GM20431 (cell line): ENCODE results near the gene TBX21.

ENCODE experiments used
- in situ Hi-C: fragments of 300-500 bp; cut with MseI, MboI; formaldehyde crosslinking; loops from one replicate; pipeline ENCODE4 v1.15.0; 2020; ENCODE audit warnings: low sequenced_read_pairs; ENCODE audit not compliant: unreplicated experiment

Gene TBX21, protein sequence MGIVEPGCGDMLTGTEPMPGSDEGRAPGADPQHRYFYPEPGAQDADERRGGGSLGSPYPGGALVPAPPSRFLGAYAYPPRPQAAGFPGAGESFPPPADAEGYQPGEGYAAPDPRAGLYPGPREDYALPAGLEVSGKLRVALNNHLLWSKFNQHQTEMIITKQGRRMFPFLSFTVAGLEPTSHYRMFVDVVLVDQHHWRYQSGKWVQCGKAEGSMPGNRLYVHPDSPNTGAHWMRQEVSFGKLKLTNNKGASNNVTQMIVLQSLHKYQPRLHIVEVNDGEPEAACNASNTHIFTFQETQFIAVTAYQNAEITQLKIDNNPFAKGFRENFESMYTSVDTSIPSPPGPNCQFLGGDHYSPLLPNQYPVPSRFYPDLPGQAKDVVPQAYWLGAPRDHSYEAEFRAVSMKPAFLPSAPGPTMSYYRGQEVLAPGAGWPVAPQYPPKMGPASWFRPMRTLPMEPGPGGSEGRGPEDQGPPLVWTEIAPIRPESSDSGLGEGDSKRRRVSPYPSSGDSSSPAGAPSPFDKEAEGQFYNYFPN

DNA sequence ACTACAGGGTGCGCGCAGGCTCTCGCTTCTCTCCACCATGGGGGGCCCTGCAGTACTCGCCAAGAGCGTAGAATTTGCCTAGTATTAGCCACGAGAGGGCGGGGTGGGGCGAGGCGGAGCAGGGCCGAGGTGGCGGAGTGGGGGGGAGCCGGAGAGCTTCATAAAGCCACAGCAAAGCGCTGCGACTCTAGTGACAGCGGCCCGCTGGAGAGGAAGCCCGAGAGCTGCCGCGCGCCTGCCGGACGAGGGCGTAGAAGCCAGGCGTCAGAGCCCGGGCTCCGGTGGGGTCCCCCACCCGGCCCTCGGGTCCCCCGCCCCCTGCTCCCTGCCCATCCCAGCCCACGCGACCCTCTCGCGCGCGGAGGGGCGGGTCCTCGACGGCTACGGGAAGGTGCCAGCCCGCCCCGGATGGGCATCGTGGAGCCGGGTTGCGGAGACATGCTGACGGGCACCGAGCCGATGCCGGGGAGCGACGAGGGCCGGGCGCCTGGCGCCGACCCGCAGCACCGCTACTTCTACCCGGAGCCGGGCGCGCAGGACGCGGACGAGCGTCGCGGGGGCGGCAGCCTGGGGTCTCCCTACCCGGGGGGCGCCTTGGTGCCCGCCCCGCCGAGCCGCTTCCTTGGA, at the start of gene TBX21:
Gene TBX21 (plus strand): TSS at position 190 of the 627 bp plus-strand sequence. CDS start 219 bp downstream, at position 409.
- in situ Hi-C loops = no loop called here

DNA sequence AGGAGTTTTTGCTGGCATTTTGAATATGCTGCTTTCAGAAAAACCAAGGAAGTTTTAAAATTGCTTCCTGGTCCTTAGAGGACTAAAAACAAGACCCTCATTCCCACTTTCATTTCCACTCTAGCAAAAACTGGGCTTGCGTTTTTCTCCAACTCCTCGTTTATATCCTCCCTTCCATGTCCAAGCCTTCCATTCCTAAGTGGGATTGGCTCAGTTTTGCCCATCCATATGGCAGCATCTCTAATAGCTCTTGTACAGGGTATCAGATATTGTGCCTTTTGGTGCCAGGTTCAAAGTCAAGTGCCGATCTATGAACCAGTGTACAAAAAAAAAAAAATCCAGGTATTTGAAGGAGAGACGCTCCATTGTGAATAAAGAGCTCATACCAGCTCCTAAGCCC, 49.0 kb upstream of the TBX21 start:
- in situ Hi-C loops = no loop called here

DNA sequence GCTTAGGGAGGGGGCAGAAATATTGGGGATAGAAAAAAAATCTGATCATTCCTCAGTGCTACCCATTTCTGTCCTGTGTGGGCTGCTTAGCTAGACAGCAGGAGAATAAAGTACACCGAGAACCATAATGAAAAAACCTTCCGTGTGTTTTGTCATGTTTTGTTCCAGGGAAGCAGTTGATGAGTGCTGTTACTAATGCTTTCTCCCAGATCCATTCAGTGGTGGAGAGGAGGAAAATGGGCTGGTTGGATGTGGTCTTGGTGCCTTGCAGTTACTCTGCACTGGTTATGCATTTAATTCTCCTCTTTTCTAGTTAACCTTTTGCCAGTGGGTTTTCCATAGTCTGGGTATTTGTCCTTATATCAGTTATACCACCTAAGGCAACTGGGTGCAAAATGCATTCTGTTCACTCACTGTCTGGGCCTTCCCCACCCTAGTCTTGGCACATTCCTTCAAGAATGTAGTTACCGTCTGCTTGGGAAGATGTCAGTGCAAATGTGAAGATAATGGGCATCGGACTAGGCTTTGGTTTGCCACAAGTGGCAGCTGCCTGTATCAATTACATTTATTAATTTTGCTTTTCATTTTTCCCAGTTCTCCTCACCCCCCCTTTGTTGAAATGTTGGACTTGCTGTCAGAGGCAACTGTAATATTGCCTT, 48.4 kb upstream of the TBX21 start:
- in situ Hi-C loops = no loop called here

DNA sequence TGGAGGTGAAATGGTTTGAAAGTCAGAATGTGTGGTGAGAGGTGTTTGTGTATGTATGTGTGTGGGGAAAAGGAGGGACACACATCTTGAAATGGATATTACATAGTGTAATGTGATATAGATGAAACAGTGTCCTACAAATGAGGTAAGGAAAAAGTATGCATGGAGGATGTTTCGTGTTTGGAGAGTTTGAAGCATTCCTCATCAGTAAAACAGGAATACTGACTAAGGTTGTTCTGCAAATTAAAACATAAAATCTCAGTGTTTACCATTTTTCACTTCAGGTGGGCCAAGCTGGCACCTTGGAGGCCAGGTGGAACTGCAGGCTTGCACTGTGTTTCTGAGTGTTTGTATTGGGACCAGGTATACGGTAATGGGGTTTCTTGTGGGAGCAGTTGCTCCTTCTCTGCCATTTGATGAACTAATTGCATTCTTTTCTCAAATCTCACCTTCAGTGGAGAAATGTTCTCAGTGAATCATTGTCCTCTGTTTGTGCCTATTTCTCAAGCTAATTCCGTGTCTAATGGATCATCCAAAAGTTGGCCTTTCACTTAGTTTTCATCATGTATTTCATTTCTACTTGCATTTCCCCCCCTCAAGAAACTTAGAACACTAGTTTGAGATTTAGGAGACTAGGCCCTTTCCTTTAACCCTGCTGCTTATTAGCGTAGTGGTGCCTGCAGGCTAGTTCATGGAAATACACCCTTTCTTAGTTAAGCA, 47.3 kb upstream of the TBX21 start:
- in situ Hi-C loops = no loop called here

DNA sequence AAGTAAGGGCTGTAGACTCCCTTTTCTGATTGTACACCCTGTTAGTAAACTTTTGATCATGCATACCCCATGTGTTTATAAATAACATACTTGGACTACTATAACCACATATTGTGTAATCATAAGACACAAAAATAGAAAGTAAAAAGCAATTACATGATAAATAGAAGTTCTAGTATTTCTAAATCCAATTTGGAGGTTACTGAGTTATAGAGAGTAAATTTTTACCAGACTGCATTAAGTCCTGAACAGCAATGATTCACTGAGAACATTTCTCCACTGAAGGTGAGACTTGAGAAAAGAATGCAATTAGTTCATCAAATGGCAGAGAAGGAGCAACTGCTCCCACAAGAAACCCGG, 46.8 kb upstream of the TBX21 start:
- in situ Hi-C loops = no loop called here

DNA sequence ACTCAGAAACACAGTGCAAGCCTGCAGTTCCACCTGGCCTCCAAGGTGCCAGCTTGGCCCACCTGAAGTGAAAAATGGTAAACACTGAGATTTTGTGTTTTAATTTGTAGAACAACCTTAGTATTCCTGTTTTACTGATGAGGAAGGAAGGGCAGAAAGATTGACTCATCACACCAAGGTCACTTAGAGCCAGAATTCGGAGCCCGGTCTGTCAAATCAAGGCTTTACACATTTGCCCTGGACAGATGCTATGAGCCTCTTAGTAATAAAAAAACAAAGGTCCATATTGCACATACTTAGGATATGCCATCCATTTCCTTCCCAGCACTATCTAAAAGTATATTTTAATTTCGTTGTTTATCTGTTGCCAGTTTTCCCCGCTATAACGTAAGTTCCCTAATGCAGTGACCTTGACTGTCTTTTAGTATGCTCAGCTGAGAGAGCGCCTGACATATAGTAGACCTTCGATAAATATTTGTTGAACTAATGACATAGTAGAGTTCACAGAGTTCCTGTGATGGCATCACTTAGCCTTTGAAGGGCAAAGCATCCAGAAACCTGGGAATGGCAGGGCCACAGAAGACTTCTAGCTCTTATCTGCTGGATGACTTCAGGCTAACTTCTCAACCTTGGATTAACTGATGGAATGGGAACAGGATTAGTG, 46.2 kb upstream of the TBX21 start:
- in situ Hi-C loops = no loop called here

DNA sequence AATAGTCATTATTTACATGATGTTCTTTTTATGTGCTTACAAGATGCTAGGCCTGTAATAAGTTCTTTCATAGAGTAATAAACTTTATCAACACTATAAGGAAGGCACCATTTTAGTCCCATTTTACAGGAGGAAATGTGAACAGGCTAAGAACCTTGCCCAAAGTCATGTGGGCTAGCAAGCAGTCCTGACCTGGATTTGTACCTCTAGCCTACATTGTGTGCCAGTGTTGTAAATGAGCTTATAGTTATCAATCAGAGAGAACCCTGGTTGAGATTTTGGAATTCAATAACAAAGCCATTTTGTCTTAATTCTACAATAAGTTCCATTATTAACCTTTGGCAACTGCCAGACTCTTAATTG, 45.7 kb upstream of the TBX21 start:
- in situ Hi-C loops = no loop called here

DNA sequence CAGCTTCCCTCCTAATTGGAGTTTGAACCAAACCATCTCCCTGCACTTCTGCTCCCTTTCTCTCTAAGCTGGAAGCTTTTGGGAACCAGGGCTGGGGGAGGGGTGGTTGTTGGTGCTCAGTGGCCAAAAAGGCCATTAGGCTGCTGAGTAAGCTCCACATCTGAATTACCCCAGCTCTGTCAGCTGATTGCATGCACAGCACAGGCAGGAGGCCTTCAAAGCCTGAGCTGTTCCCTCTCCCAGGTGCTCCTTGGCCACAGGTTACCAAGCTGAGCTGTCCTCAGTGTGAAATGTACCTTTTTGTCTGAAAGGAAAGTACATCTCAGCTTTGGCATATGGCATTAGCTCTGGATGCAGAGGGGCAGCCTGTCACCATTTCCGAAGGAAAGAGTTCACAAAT, 45.3 kb upstream of the TBX21 start:
- in situ Hi-C loops = no loop called here

DNA sequence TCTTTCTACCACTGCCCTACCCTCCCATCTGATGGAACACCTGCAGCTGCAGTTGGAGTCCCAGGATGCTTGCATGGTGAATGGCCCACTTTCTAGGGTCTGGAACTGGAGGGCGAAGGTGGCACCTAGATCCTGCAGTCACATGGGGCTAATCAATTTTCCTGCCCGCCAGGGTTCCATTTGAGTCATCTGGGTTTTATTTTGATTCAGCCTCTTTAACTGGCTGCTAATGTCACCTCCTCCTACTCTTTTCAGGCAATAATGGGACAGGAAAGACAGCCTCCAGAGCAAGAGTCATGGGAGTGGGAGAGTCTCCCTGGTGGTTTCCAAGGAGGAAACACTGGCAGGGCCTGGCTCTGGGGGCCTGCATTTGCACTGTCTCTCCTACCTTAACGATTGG, 42.9 kb upstream of the TBX21 start:
- in situ Hi-C loops = no loop called here

DNA sequence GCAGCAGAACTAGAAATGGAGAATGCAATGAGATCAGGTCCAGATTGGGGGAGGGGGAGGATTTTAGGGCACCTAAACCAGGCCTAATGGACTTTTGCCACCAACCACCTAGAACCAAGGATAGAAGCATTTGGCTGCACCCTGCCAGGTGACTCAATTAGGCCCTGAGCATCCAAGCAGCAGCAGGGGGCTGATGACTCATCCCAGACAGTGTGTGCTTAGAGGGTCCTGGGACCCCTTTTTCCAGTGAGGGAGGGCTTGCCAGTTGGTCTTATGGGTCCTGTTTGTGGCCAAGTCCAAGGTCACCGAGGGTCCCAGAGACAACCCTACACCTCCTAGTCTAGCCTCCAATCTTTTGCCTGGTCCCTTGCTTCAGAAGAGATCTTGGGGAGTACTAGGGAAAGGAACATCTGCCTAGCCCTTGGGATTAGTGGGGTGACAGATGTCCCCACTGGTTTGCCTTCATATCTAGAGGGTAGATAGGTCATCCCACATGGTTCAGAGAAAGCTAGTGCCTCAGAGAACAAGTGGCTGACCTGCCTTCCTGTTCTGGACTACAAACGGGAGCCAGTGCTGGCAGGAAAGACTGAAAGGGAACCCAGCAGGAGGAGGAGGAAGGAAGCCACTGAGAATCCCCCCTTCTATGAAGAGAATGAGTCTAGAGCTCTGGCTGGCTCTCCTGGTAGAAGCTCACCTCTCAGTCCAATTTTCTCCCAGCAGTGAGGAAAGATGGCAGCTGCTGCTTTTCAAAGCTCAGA, 40.7 kb upstream of the TBX21 start:
- in situ Hi-C loops = no loop called here

DNA sequence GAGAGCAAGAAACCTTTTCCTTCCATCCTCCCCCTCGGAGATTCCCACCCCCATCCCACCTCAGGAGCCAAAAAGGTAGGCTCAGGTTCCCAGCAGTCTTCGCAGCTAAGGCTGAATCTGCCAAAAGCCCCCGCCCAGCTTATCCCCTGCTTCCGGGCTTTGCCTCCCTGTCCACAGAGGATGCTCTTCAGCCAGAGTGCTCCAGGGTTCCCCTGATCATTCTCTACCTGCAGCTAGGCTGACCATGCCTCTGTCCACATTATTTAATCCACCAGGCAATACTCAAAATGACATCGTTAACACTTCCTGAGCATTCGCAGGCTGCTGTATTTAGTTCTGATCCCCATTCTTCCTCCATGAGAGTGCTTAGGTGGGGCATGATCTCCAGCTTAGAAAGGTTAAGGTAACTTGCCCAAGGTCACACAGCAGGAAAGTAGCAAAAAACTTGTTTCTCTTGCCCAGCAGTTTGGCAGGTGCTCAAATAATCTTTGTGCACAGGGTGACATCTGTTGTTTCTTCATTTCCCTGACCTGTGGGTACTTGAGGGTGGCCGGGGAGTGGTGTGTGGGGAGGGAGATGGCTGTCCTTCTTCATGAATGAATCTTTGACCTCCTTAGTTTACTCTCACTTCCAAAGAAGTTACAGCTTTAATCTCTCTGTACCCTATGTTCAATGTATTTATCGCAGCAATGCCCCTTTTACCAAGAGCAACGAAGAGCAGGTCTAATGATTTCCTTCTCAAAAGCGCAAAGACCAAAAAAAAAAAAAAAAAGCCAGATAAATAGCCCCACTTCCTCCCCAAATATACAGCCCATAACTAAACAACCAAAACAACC, 39.9 kb upstream of the TBX21 start:
- in situ Hi-C loops = no loop called here

DNA sequence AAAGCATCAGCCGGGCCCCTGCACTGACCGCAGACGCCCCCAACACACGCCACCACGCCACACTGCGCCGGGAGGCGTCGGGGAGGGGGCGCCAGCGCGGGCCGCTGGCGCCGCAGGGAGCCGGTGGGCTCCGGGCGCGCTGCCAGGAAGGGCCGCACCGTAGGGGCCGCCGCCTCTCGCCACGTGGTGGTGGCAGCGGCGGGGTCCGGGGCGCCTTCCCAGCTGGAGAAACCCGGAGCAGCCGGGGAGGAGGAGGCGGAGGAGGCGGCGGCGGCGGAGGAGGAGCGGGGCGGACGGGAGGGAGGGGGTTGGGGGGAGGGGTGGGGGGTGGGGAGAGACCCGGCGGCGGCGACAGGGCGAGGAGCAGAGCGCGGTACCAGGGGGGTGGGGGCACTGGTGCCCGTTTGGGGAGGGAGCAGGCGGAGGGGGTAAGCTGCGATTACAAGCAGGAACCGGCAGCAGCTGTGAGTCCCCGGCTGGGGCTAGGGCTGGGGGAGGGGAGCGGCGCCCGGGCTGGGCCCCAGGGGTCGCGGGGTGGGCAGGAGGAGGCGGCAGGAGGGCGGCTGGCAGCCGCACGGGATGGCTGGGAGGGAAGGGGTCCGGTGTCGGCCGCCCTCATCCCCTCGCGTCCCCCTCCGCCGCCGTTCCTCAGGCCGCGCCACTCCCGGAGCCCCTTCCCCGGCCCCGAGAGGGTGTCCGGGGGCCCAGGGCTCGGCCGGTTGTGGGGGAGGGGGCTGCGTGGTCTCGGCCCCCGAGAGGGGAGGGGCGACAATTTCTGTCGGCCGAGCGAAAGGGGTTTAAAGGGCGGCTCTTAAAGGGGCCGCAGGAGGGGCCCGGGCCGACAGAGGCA, 39.1 kb upstream of the TBX21 start, which contains the start of gene TBKBP1:
Gene TBKBP1 (plus strand): TSS at position 431 of the 850 bp plus-strand sequence. CDS start 1,952 bp downstream, outside the sequence.
- in situ Hi-C loops = no loop called here

DNA sequence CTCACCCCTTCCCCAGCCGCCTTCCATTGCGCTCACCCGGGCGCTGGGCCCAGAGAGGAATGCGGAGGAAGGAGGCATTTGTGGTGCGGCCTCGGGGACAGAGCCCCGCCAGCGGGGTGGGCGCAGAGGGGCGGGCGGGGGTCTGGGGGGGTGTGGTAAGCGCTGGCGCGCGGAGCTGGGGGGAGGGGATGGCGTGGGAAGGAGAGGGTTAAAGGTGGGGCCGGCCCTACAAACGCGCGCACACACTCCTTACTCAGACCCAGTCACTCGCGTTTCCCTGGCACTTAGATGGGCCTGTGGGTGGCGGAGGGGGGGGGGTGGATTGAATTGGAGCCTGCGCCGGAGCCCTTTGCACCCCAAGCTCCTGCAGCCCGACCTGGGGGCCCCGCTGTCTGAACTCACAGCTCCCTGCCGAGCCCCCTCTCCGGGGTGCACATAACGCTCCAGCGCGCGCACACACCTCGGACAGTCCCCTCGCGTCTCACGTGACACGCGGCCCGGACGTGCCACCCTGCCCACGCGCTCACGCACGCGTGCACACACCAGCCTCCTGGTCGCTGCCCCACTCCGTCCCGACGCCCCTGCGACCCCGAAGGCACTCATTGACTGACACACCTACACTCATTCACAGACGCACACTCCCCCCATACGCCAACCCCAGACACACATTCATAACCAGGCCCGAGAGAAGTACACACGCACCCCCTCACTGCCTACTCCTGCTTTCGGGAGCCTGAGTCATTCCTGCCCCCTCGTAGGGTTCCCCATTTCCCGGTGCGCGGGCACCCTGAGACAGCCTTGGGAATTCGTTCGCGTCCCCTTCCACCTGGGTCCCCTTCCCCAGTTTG, 38.2 kb upstream of the TBX21 start:
- in situ Hi-C loops = no loop called here

DNA sequence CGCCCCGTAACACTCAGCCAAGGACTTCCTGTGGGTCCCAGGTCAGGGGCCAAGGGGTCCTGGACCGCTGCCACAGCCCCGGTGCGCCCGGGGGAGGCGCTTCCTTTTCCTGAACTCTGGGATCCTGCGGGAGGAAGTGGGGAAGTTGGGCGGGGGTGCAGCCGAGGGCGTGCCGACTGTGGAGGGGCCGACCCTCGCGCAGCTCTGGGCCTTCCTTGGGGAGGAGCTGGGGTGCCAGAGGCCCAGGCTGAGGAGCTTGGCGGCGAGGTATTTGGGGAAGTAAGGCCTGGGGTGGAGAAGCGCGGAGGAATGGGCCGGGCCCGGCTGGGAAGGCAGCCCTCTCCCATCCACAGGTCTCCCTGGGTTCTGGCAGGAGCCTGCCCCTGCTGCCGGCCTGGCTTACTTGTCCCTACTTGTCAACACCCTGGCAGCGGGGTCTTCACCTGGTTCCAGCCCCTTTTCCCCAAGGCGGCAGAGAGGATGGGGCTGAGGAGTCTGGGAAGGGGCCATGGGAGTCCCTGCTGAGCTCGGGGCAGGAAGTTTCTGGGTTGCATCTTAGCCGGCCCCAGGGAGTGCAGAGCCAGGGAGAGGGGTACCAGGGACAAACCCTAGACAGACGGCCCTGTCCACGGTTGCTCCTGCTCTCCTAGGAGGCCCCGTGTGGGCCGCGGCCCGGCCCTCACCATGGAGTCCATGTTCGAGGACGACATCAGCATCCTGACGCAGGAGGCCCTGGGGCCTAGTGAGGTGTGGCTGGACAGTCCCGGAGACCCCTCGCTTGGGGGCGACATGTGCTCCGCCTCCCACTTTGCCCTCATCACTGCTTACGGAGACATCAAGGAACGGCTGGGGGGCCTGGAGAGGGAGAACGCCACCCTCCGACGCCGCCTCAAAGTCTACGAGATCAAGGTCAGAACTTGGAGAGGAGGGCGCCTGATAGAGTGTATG, 37.3 kb upstream of the TBX21 start:
- in situ Hi-C loops = no loop called here
